UCSD-AML1 (cell line): ENCODE data around the gene MGAT3.
"Not testable (repeated sequence)": the region's sequence is repeated elsewhere in the genome, so short reads cannot be mapped to it uniquely, and the experiment has no call there.

Experiments
- DNase-seq: peaks from one replicate; lab custom pipeline; 2025; ENCODE audit not compliant: unreplicated experiment; lab: John Stamatoyannopoulos, UW

Gene MGAT3

GRCh38 chr22:39488563-39489083, 31.8 kb downstream of the MGAT3 start:
- DNase-seq: no peak

GRCh38 chr22:39489094-39490068, 32.6 kb downstream of the MGAT3 start:
- DNase-seq: no peak

- DNase-seq: peak; percentile 68
Observed at GRCh38 chr22:39490135-39490798, 33.5 kb downstream of the MGAT3 start.

GRCh38 chr22:39490966-39491680, 34.3 kb downstream of the MGAT3 start:
- DNase-seq: no peak

- no peak for DNase-seq
Observed at GRCh38 chr22:39491696-39492095, 34.9 kb downstream of the MGAT3 start.

GRCh38 chr22:39492186-39492585, 35.4 kb downstream of the MGAT3 start:
- no peak for DNase-seq

- no peak for DNase-seq
Observed at GRCh38 chr22:39493759-39494158, 36.9 kb downstream of the MGAT3 start.

GRCh38 chr22:39494471-39495120, 37.8 kb downstream of the MGAT3 start:
- DNase-seq: no peak

- peak; percentile 75 for DNase-seq
Observed at GRCh38 chr22:39496131-39496838, 39.5 kb downstream of the MGAT3 start.

- no peak for DNase-seq
Observed at GRCh38 chr22:39497429-39497828, 40.6 kb downstream of the MGAT3 start.

GRCh38 chr22:39498368-39498767, 41.6 kb downstream of the MGAT3 start:
- DNase-seq: no peak

GRCh38 chr22:39498802-39499201, 42.0 kb downstream of the MGAT3 start:
- no peak for DNase-seq

- DNase-seq: no peak
Observed at GRCh38 chr22:39500101-39500500, 43.3 kb downstream of the MGAT3 start.

- no peak for DNase-seq
Observed at GRCh38 chr22:39501644-39502108, 44.9 kb downstream of the MGAT3 start.

GRCh38 chr22:39502109-39502788, 45.4 kb downstream of the MGAT3 start, which contains the start of gene MIEF1:
Gene MIEF1, plus strand, starts transcription at chr22:39502290. Its CDS starts 9,005 bp downstream, at chr22:39511295.
- peak; percentile 97 for DNase-seq

GRCh38 chr22:39502789-39503409, 46.1 kb downstream of the MGAT3 start:
- DNase-seq: no peak

- DNase-seq: no peak
Observed at GRCh38 chr22:39503630-39504029, 46.8 kb downstream of the MGAT3 start.

- DNase-seq: no peak
Observed at GRCh38 chr22:39504071-39504470, 47.3 kb downstream of the MGAT3 start.

- not testable (repeated sequence) for DNase-seq
Observed at GRCh38 chr22:39507021-39507420, 50.2 kb downstream of the MGAT3 start.
